Measurements from ENCODE around the gene YJEFN3.

YJEFN3 gene

DNA sequence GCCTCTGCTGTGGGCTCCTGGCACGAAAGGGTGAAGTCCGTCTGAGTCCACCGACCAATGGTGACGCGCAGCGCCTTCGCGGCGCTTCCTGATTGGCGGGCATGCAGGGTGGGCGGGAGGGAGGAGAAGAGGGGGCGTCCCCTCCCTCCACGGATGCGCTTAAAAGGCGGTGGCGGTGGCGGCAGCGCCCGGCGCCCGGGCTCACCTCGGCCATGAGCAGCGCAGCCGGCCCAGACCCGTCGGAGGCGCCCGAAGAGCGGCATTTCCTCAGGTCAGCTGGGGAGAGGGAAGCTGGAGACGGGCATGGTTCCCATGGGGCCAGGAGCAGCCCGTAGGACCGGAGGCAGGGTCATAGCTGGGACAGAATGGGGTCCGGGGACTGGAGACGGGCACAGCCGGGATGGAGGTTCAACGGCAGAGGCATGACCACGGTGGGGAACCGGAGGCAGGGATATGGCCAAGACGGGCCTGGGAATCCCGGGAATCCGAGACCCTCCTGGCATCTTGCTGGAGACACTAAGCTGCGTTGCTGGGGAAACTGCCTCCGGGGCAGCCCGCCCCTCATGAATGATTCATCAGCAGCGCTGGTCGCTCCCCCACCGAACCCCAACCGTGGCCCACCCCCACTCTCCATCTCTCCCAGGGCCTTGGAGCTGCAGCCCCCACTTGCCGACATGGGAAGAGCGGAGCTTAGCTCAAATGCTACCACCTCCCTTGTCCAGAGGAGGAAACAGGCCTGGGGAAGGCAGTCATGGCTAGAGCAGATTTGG is at the start of gene YJEFN3:
Gene YJEFN3 (plus strand): TSS at position 191 of the 770 bp plus-strand sequence. CDS start 22 bp downstream, at position 213.
- peak in 8 of 14 donors; percentile 5 to 75 (median 30) for DNase-seq

DNA sequence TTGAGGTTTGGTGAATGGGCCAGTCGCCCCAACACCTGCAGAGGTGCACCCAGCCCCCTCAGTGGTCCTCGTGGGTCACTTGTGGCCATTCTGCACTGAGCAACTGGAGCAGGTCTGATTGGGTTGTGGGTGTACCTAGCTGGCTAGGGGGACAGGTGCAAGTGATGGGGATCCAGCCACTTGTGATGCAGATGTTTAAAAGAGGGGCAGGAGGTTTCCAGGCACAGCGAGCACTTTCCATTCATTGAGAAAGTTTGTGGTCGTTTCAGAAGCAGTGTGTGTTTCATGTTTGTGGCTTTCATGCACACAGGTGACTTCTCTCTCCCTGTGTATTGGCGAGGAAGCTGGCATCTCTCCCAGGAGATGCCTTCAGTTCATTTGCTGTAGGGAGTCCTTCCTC is 48.0 kb upstream of the YJEFN3 start:
- DNase-seq: no peak

- DNase-seq: no peak
Observed at GRCh38 chr19:19482809-19483596, 45.7 kb upstream of the YJEFN3 start.

DNA sequence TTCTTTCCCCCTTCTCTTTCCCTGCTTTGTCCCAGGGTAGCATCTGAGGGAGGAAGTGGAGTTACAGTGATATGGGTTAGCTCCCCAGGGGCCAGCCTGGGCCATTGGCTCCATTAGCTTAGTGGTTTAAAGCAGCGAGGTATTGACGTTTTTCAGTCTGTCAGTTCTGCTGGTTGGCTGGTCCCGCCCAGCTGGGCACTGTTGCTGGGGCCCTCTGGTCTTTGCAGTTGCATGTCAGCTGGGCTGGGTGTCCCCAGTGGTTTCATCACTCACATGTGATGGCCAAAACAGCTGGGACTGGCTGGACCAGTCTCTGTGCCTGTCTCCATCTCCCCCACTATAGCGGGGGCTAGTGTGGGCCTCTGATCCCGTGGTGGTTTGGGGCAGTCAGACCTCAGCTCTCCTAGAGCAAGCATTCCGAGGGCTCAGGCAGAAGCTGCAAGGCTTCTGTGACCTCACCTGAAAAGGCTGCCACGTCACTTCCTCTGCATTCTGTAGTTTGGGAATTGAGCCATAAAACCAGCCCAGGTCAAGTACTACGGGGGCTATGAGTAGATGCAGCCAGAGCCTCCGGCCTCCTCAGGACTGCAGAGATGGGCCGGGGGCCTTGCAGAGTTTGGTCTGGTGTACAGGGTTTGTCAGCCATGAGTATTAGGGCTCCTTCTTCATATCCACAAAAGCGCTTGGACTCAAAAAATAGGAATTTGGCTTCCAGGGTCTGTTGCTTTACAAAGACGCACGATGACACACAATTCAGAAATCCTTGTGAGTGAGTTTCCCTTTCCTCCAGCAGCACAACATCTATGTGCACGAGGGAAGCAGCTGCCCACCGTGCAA is 43.3 kb upstream of the YJEFN3 start:
- no peak for DNase-seq

- no peak for DNase-seq
Observed at GRCh38 chr19:19485998-19486290, 42.8 kb upstream of the YJEFN3 start.

DNA sequence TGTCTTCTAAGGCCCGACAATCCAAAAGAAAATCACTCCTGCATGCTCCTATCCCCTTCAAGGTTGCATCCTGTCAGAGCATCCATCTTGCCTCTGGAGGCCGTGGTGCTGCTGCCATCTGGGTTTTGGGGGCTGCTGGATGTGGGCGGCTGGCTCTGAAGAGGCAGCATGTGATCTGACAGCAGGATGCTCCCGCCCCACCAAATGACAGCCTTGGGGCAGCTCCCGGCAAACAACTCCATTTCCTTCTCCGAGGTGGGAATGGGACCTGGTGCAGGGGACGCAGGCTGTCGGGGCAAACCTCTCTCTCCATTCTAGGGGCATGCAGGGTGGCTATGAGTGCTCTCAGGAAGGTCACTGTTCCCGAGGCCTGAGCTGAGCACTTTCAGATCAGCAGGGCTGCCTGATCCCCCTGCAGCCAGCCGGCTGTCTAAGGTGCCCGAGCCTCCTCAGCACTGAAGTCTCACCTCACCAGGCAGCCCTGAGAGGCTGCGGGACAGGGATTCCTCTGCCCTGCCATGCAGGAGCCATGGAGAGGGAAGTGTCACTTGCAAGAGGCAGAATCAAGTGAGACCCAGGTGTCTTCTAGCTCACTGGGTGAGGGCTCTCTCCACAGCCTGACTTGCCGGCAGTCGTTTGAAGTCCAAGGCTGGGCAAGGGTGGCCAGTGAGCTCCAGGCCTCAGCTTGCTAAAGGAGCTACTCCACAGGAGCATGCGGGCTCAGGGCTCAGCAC is 42.2 kb upstream of the YJEFN3 start:
- no peak for DNase-seq

GRCh38 chr19:19487077-19487949 is 41.4 kb upstream of the YJEFN3 start:
- no peak for DNase-seq

DNA sequence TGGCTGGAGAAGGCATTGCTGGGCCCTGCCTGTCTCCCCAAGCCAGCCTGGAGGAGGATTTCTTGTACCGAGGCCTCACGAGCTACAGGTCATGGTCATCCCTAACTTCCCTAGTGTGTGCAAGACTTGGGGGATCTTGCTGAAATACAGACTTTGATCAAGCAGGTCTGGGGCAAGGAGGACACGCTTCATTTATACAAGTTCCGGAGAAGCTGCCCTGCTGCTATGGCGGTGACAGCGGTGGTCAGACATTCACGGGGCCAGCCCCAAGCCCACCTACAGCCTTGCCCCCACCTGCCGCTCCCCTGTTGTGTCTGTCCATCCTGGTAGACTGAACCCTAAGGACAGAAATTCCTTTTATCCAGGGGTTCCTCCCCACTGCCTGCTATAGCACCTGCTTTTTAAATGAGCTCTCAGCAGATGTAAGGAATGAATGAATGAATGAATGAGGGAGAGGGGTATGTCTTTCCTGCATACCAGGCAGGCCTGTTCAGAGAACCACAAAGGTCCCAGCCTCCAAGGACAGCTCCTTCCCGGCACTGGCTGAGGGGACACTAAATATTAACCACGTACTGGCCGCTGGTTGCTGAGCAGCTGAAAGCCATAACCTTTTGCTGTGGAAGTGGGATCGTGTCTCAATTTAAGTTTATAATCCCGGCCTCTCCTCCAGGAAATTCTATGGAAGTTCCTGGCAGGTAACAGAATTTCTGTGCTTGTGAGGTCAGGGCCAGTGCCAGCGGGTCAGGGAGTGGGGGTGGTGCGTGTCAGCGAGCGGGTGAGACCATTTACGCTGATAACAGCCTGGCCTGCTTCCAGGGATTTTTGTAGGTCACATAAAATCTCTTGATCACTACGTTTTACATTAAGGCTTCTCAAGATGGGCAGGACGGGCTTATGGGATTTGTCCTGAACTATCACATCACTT is 40.5 kb upstream of the YJEFN3 start:
- no peak for DNase-seq

DNA sequence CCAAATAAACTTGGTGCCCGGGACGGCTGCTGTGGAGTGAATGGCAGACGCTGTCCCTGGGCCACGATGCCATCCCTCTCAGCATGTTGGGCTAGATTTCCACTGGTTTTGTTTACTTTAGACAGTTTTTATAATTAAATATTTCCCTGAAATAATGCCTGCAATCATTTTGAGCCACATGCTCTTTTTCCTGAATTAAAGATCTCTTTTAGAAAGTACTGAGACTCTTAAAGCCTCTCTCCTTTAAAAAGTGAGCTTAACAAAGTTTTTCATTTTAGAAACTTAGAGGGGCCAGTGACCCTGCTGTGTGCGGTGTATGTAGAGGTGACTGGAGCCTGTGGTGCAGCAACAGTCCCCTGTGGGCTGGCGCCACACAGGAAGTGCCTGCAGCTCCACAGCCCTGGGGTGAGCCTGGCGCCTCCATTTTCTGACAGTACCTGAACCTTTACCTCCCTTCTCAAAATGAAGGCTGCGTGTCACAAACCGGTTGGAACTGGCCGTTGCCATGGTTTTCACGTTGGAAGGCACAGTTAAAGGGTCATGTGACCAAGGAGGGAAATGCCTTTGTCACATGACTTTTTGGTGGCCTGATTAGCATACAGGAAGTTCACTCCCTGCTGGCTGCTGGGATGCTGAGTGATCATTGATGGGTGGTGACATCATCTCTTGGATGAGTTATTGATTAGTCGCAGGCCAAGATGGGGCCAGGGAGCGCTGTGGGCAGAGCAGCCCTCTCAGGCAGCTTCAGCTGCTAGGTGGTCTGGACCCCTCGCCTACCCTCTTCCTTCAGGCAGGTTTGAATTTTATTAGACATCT is 39.6 kb upstream of the YJEFN3 start:
- DNase-seq: peak in 12 of 14 donors; percentile 4 to 74 (median 44)

GRCh38 chr19:19489804-19490204 is 38.9 kb upstream of the YJEFN3 start:
- no peak for DNase-seq

GRCh38 chr19:19490214-19490968 is 38.3 kb upstream of the YJEFN3 start:
- DNase-seq: peak in 13 of 14 donors; percentile 15 to 78 (median 59)

DNA sequence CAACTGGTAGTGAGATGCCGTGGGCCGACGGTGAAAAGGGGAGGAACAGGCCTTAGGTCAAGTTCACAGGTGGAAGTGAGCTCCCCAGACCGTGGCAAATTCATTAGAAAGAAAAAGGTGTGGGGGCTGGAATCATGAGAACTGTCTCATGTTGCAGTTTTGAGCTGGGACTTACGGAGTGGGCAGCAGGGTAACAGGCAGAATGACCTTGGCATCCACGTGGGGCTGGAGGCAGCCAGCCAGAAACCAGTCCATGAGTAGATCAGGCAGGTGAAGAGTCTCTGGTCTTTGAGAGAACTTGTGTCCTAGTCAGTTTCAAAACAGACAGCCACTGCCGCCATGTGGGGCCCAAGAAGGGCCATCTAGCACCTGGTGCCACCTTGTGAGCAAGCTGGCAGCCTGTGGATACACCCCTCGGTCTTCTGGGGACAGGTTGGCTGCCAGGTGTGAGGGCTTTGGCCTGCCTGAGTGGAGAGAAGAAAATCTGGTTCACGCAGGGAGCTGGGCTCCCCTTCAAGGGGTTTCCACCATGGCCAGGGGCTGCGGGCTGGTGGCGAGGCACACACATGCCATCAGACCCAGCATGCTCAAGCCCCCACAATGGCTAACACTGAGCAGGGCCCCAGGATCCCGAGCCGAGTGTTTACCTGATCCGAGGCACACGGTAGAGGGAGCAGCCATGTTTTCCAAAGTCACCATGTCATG is 37.2 kb upstream of the YJEFN3 start:
- no peak for DNase-seq

GRCh38 chr19:19492026-19492610 is 36.6 kb upstream of the YJEFN3 start:
- DNase-seq: no peak

DNA sequence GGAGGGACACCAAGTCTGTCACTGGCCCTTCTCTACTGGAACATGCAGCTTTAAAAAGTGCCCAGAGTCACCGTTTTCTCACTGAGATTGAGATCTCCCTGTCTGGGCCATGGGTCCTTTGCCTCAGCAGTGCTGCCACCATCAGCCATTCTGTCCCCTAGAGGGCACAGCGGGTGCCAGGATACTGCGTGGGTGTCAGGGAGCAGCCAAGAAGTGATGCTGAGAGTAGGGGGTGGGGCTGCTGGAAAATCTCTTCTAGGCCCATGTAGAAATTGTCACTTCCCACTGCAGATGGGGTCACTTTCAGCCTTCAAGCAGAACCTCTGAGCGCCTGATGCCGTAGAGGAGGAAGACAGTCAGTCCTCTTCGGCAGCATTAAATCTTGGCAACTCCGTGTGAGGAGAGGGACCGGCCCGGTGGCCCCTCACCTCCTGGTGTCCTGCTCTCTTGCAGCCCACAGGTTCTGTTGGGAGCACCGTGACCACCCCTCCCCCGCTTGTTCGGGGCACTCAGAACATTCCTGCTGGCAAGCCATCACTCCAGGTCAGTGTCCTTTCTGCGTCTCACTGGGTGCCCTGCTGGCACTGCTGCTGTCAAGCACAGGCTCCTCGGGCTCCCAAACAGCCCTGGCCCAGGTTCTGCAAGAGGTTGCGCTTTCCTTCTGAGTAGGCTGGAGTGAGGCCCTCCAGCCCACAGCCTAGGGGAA is 34.7 kb upstream of the YJEFN3 start:
- peak in 3 of 14 donors; percentile 8 to 60 (median 8) for DNase-seq

DNA sequence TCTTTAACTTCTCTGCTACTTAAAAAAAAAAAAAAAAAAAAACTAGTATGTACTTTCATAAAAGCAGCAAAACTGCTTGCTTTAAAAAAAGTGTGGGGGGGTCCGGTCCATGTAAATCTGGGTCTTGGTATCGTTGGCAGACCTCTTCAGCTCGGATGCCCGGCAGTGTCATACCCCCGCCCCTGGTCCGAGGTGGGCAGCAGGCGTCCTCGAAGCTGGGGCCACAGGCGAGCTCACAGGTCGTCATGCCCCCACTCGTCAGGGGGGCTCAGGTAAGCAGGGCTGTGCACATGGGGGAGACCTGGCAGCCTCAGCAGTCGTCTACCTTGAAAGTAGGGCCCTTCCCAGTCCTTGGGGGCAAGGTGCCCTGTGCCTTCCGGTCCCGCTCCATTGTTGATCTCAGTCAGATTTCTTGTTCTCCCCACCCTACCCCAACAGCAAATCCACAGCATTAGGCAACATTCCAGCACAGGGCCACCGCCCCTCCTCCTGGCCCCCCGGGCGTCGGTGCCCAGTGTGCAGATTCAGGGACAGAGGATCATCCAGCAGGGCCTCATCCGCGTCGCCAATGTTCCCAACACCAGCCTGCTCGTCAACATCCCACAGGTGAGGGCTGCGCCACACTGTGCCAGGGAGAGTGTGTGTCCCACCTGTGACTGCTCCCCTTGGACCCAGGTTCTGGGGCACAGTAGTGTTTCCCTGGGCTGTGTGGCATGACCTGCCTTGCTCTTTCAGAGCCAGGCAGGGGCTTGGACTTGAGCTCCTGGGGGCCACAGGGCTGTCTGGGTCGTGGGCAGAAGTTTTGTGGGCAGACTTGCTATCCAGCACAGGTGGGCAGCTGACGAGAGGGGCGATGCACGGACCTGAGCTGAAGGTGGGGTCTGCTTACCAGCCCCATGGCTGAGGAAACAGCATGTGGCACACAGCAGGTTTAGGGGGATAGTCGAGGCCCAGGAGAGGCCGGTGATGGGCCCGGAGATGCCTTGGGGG is 32.8 kb upstream of the YJEFN3 start:
- no peak for DNase-seq

Measured in C1 segment of cervical spinal cord (tissue), 14 donors.